Iris pigment epithelial cell (primary cell): ENCODE measurements around the gene BRCC3.

Source experiments
- DNase-seq: peaks from one replicate; pipeline ENCODE4 v3.0.0-alpha.2; 2011; ENCODE audit warnings: low read depth

Gene BRCC3

GRCh38 chrX:155056877-155057792, 14.2 kb upstream of the BRCC3 start:
- peak; percentile 67 for DNase-seq

GRCh38 chrX:155061760-155062159, 9.5 kb upstream of the BRCC3 start:
- DNase-seq = no peak

DNA sequence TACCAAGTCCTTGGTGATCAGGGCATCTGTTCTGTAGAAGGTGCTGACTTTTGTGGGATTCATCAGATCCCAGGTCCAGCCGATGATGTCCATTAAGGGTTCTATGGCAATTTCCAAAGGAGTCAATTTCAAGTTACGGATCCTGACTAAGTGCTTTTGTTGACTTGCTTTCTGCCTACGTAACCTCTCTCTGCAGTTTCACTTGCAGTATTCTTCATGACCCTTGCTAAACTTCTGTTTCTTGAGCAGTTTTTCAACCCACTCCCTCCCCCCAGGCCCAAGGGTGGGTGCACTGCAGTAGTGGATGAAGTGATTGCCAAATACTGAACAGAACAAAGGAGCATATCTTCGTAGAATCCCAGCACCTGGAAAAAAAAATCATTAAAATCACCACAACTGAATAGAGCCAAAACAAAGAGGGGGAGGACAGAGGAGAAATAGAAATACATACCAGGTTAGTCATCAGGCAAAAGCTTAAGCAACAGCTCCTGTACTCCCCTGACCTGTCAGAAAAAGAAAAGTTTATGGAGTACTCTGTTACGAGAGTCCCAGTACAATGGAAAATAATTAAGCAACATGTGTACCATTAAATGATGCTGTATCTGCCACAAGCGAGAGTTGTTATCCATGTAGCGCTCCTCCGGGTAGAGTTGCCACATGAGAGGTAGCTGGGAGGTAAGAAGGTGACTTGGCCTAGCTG, 6.1 kb upstream of the BRCC3 start:
- DNase-seq = peak; percentile 72

GRCh38 chrX:155068165-155068564, 3.1 kb upstream of the BRCC3 start:
- DNase-seq = peak; percentile 61

- DNase-seq = no peak
Measured at GRCh38 chrX:155069414-155069813, 1.9 kb upstream of the BRCC3 start.

DNA sequence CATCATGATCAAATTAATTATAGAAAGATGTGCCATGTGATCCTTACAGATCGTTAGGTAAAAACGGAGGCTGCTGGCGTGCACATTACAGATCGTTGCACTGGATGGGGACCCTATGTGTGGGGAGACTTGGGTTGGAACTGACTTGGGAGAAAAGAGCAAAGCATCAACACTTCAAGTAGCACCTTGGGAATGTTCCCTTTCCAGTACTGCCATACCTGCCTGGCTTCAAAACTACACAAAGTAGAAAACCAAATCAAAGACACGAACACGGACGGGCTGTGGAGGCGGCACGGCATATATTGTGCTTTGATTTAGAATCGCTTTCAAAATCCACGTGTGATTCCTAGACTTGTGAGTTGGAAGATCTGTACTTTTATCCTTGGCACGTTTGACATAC, 1.3 kb upstream of the BRCC3 start:
- DNase-seq = no peak

DNA sequence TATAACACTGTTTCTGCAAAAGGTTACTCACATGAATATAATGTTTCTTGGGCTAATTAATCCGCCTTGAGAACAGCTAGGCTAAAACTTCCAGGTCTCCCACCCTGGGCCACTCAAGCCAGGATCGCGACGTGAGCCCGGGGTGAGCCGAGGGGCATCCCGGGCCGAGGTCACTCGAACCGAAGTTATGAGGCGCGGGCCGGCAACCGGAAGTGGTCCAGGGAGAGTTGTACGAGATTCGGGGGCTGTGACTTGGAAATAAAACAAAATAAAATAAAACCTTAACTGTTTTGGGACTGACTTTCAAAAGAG, 689 bp upstream of the BRCC3 start:
- DNase-seq = no peak

- DNase-seq = no peak
Measured at GRCh38 chrX:155071694-155072280, 479 bp downstream of the BRCC3 start.

DNA sequence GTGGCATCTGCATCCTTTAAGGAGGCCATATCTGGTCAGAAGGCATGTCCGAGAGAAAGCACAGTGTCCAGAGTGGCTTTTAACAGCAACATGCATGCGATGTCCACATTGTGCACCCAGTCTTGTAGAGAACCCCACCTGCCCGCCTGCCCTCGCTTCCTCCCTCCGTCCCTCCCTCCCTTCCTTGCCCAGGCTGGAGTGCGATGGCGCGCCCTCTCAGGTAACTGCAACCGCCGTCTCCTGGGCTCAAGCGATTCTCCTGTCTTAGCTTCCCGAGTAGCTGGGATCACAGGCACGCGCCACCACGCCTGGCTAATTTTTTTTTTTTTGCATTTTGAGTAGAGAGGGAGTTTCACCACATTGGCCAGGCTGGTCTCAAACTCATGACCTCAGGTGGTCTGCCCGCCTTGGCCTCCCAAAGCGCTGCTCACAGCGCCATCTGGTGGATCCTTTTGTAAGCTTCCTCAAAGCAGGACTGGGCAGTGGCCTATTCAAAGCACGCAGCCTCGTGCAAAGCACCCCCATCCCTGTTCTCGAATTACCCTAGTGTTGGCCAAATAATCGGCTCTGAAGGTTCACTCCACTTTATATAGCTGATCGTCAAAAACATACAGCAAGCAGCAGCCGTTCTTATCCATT, 15.0 kb downstream of the BRCC3 start:
- DNase-seq = peak; percentile 16

- no peak for DNase-seq
Measured at GRCh38 chrX:155086961-155087735, 15.8 kb downstream of the BRCC3 start.

DNA sequence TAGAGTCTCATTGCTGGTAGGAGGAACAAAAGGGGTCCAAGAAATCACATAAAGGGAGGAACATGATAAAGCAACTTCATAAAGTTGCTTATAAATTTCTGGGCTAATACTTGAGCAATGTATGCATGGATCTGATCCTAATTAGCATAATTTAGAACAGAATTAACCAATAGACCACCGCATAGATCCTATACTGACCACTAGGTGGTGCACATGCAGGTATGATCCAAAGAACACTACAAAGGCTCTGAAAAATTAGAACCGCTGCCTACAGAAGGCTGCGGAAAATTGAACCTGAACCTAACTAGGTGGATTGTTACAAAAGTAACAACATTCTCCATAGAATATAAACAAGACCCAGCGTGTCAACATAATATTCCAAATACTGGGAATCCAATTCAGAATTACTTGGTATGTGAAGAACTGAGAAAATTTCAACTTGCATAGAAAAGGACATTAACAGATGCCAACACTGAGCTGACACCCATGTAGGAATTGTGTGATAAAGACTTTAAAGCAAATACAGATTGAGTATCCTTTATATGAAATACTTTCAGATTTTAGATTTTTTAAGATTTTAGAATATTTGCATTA, 23.3 kb downstream of the BRCC3 start:
- DNase-seq = peak; percentile 15

DNA sequence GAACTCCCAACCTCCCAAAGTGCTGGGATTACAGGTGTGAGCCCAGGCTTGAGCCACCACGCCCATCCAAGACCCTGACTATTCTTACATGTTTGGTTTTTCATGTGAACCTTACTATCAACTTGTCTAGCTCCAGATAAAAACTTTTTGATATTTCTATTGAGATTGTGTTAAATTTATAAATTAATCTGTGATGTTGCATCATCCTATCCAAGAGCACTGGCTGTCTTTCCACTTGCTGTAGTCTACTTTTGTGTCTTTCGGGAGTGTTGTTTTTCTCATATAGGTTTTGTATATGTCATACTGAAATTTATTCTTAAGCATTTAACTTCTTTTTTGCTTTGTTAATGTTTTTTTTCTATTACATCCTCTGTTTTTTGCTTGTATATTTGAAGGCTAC, 34.6 kb downstream of the BRCC3 start:
- DNase-seq = no peak

- no peak for DNase-seq
Measured at GRCh38 chrX:155108427-155108826, 37.1 kb downstream of the BRCC3 start.

- DNase-seq = peak; percentile 24
Measured at GRCh38 chrX:155112171-155112570, 40.9 kb downstream of the BRCC3 start.

- DNase-seq = no peak
Measured at GRCh38 chrX:155113097-155113496, 41.8 kb downstream of the BRCC3 start.

- DNase-seq = no peak
Measured at GRCh38 chrX:155115174-155115819, 44.0 kb downstream of the BRCC3 start.

- DNase-seq = no peak
Measured at GRCh38 chrX:155127465-155127864, 56.2 kb downstream of the BRCC3 start.

GRCh38 chrX:155127940-155128339, 56.6 kb downstream of the BRCC3 start:
- no peak for DNase-seq

GRCh38 chrX:155132110-155132509, 60.8 kb downstream of the BRCC3 start:
- DNase-seq = no peak

DNA sequence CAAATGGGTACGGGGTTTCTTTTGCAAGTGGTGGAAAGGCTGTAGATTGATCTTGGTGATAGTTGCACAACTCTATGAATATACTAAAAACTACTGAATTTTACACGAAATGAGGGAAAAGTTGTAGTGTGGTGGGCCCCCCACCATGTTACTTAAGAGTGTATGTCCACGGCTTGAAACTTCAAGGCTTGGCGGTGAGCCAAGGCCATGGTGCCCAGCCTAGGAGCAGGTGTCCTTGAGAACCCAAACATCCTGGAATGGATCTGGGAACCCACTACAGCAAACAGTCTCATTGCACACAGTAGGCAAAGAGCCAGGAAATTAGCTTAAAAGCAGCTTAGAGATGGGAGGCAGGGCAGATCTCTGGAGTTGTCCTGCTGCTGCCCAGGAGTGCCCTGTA, 62.9 kb downstream of the BRCC3 start:
- DNase-seq = no peak

DNA sequence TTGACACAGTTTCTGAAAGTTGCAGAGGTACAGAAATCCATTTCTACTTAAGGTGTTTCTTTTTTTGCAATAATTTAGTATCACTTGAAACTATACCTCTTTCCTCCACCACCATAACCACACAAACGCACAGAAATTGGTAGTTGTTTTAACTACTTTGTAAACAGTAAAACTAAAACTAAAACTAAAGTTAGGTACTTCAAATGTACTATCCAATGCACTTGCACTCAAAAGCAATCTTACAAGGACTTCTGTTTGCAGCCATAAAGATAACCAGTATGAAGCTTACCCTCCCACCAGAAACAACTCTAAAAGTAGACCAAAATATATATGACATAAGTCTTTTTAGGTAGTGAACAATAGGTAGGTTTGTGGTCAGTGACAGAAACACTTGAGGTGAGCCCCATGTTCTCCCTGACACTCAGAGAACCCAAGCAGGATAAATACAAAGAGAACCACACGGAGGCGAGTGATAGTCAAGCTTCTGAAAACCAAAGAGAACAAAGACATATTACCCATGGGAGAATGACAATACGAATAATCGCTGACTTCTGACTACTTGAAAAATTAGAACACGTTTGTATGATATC, 72.7 kb downstream of the BRCC3 start:
- DNase-seq = no peak
